GM18508 (cell line): ENCODE data around the gene PLEKHN1.

Experiments used
- ATAC-seq: cut with Tn5 transposase; IDR thresholded peaks from one replicate; pipeline ENCODE4 v1.9.1; 2021; ENCODE audit warnings: moderate number of reproducible peaks; ENCODE audit not compliant: insufficient read depth, unreplicated experiment

The PLEKHN1 gene

GRCh38 chr1:966135-966703 is at the start of gene PLEKHN1:
PLEKHN1 (plus strand) TSS chr1:966482; CDS start chr1:966532, 50 bp downstream.
- no peak for ATAC-seq

GRCh38 chr1:917076-917459 is 49.2 kb upstream of the PLEKHN1 start:
- no peak for ATAC-seq

GRCh38 chr1:917466-918091 is 48.7 kb upstream of the PLEKHN1 start:
- no peak for ATAC-seq

- no peak for ATAC-seq
Observed at GRCh38 chr1:918353-918752, 47.9 kb upstream of the PLEKHN1 start.

GRCh38 chr1:918843-919242 is 47.4 kb upstream of the PLEKHN1 start:
- no peak for ATAC-seq

GRCh38 chr1:919271-919872 is 46.9 kb upstream of the PLEKHN1 start:
- ATAC-seq, result no peak

- no peak for ATAC-seq
Observed at GRCh38 chr1:920010-920409, 46.3 kb upstream of the PLEKHN1 start.

- no peak for ATAC-seq
Observed at GRCh38 chr1:920521-920920, 45.8 kb upstream of the PLEKHN1 start.

- no peak for ATAC-seq
Observed at GRCh38 chr1:921011-921837, 45.1 kb upstream of the PLEKHN1 start.

GRCh38 chr1:923131-923990 is 42.9 kb upstream of the PLEKHN1 start, which contains the start of gene SAMD11:
SAMD11 (plus strand) TSS chr1:923923; CDS start chr1:924432, 509 bp downstream.
- ATAC-seq, result no peak

GRCh38 chr1:923991-924655 is 42.2 kb upstream of the PLEKHN1 start:
- no peak for ATAC-seq

- no peak for ATAC-seq
Observed at GRCh38 chr1:924656-925560, 41.4 kb upstream of the PLEKHN1 start.

- ATAC-seq, result no peak
Observed at GRCh38 chr1:925561-926421, 40.5 kb upstream of the PLEKHN1 start.

GRCh38 chr1:927234-927633 is 39.0 kb upstream of the PLEKHN1 start:
- ATAC-seq, result no peak

GRCh38 chr1:927748-928147 is 38.5 kb upstream of the PLEKHN1 start:
- no peak for ATAC-seq

GRCh38 chr1:928825-929661 is 37.2 kb upstream of the PLEKHN1 start:
- no peak for ATAC-seq
